ENCODE measurements around the gene CRB1. TPM values are rescaled to one million over a fixed set of nuclear protein-coding genes. Genes with fewer than 3 reads are reported as not detected.
A peak's percentile ranks its signal among the peaks of the same experiment; 100 is the strongest.

CRB1 gene
- total RNA-seq, 1 experiment from 2014 or later, result not detected

GRCh38 chr1:197366996-197367395 lies 98.9 kb downstream of the CRB1 start:
- H3K9me3 ChIP-seq (ENCODE audit: insufficient read depth, low read depth), result no peaks in the 10 kb centered on the region
- H3K27ac ChIP-seq, result no peak overlapping the region
- no peak for DNase-seq
- no peaks in the 10 kb centered on the region for H3F3A ChIP-seq (ENCODE audit: insufficient read depth, low read depth)
- no peaks in the 10 kb centered on the region for H3K36me3 ChIP-seq (ENCODE audit: low read depth)
- TF ChIP-seq CTCF (conservative IDR thresholded peaks at IDR 0.05), result no peak
- no peak for TF ChIP-seq EZH2 (IDR thresholded peaks at IDR 0.05; ENCODE audit: low read depth)
- intact Hi-C loops (cut with micrococcal nuclease; ENCODE audit: unreplicated experiment), result no loop called here
- no peaks in the 10 kb centered on the region for H4K20me1 ChIP-seq (ENCODE audit: insufficient read depth)
- no peak overlapping the region for H2AFZ ChIP-seq
- H3K9me2 ChIP-seq (ENCODE audit: insufficient read depth), result no peaks in the 10 kb centered on the region
- ChIA-PET POLR2A (ENCODE audit: unreplicated experiment) (no interaction called here), CTCF (no interaction called here)
- no TSS peak for BruUV-seq (replicated peaks)
- H3K4me2 ChIP-seq, result no peak overlapping the region
- no peak overlapping the region for H3K4me3 ChIP-seq
- no peaks in the 10 kb centered on the region for H3K79me2 ChIP-seq (ENCODE audit: low read depth)
- H3K27me3 ChIP-seq (ENCODE audit: insufficient read depth, low read depth), result no peaks in the 10 kb centered on the region
- H3K4me1 ChIP-seq (replicated peaks; ENCODE audit: insufficient read depth), result no peaks in the 10 kb centered on the region

- TF ChIP-seq EZH2 (IDR thresholded peaks at IDR 0.05; ENCODE audit: low read depth), result no peak
- TF ChIP-seq CTCF (conservative IDR thresholded peaks at IDR 0.05), result no peak
- ChIA-PET POLR2A (ENCODE audit: unreplicated experiment) (no interaction called here), CTCF (no interaction called here)
- H3K4me2 ChIP-seq, result no peak overlapping the region
- no peaks in the 10 kb centered on the region for H3K9me3 ChIP-seq (ENCODE audit: insufficient read depth, low read depth)
- H3K36me3 ChIP-seq (ENCODE audit: low read depth), result no peaks in the 10 kb centered on the region
- no peaks in the 10 kb centered on the region for H4K20me1 ChIP-seq (ENCODE audit: insufficient read depth)
- H3F3A ChIP-seq (ENCODE audit: insufficient read depth, low read depth), result no peaks in the 10 kb centered on the region
- no peaks in the 10 kb centered on the region for H3K9me2 ChIP-seq (ENCODE audit: insufficient read depth)
- no peak overlapping the region for H3K4me3 ChIP-seq
- no TSS peak for BruUV-seq (replicated peaks)
- H3K27me3 ChIP-seq (ENCODE audit: insufficient read depth, low read depth), result no peaks in the 10 kb centered on the region
- no peaks in the 10 kb centered on the region for H3K4me1 ChIP-seq (replicated peaks; ENCODE audit: insufficient read depth)
- intact Hi-C loops (cut with micrococcal nuclease; ENCODE audit: unreplicated experiment), result no loop called here
- DNase-seq, result no peak
- H2AFZ ChIP-seq, result peak overlapping the region; percentile 63; the same call in 1 of the 2 replicates
- no peak overlapping the region for H3K27ac ChIP-seq
- H3K79me2 ChIP-seq (ENCODE audit: low read depth), result no peaks in the 10 kb centered on the region
Observed at GRCh38 chr1:197367627-197368026, 99.6 kb downstream of the CRB1 start.

GRCh38 chr1:197374428-197374827 lies 106.4 kb downstream of the CRB1 start:
- intact Hi-C loops (cut with micrococcal nuclease; ENCODE audit: unreplicated experiment), result no loop called here
- Histone ChIP-seq H3K9me2 (ENCODE audit: insufficient read depth) (no peaks in the 10 kb centered on the region), H3K79me2 (ENCODE audit: low read depth) (no peaks in the 10 kb centered on the region), H4K20me1 (ENCODE audit: insufficient read depth) (no peaks in the 10 kb centered on the region), H2AFZ (no peak overlapping the region; the same call in 1 of the 2 replicates), H3K27me3 (ENCODE audit: insufficient read depth, low read depth) (no peaks in the 10 kb centered on the region), H3K4me3 (no peak overlapping the region), H3F3A (ENCODE audit: insufficient read depth, low read depth) (no peaks in the 10 kb centered on the region), H3K36me3 (ENCODE audit: low read depth) (no peaks in the 10 kb centered on the region), H3K4me2 (no peak overlapping the region), H3K9me3 (ENCODE audit: insufficient read depth, low read depth) (no peaks in the 10 kb centered on the region), H3K27ac (no peak overlapping the region), H3K4me1 (replicated peaks; ENCODE audit: insufficient read depth) (no peaks in the 10 kb centered on the region)
- TF ChIP-seq CTCF (conservative IDR thresholded peaks at IDR 0.05) (no peak), EZH2 (IDR thresholded peaks at IDR 0.05; ENCODE audit: low read depth) (no peak)
- CTCF ChIA-PET, result no interaction called here
- POLR2A ChIA-PET (ENCODE audit: unreplicated experiment), result no interaction called here
- BruUV-seq (replicated peaks), result no TSS peak
- DNase-seq, result no peak

Data from PC-9 (cell line).